ENCODE data around the gene LDHD. TPM values are rescaled to one million over a fixed set of nuclear protein-coding genes. Genes with fewer than 3 reads are reported as not detected.

The LDHD gene
- total and polyA plus RNA-seq, 9 of the 15 experiments (the other 6 are each of a cell fraction or from before 2014, with no cell fraction given) = 0.19 to 0.86 (median 0.54) TPM; not detected in 3

DNA sequence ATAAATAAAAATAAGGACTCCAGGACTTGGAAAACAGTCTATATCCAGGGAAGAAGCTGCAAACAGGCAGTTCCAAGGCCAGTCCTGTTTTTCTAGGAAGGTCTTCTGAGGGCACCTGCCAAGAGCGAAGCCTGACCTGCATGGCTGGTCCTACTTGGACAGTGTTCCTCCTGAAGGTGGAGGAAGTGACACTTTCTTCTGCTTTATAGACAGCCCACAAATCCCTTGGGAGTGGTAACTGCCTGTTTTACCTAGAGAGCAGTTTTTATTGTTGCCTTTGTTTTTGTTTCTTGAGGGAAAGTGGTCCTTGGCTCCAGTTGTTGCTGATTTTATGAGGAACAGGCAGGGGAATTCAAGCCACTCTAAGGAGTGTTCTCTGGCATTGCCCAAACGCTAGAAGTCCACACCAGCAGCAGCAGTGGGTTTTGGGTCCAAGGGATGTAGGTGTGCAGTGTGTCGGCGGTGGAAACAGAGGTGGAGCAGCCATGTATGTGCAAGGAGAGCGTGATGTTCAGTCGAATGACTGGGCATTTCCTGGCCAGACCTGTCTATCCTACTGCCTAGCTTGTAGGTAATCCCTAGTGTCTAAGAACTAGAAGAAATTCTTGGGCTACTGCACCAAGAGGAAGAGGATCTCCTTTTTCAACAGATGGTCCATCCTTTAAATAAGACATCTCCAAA lies 35.3 kb downstream of the LDHD start (continued):
- TF ChIP-seq SMARCB1 (IDR thresholded peaks at IDR 0.05; ENCODE audit: insufficient read length, low read depth) = no peak
- TF ChIP-seq, protein P1, sequence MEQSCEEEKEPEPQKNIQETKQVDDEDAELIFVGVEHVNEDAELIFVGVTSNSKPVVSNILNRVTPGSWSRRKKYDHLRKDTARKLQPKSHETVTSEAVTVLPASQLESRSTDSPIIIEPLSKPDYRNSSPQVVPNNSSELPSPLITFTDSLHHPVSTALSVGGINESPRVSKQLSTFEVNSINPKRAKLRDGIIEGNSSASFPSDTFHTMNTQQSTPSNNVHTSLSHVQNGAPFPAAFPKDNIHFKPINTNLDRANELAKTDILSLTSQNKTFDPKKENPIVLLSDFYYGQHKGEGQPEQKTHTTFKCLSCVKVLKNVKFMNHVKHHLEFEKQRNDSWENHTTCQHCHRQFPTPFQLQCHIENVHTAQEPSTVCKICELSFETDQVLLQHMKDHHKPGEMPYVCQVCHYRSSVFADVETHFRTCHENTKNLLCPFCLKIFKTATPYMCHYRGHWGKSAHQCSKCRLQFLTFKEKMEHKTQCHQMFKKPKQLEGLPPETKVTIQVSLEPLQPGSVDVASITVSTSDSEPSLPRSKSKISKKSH (CRISPR knock-in tag; IDR thresholded peaks at IDR 0.05) = no peak
- TF ChIP-seq MAFG (tag; conservative IDR thresholded peaks at IDR 0.05) = peak; percentile 33; the same call in 1 of the 2 replicates
- TF ChIP-seq GTF2E2 (tag; IDR thresholded peaks at IDR 0.05) = no peak
- 0 out of 2 replicates have a peak, but pooled peaks have one; percentile 26 for TF ChIP-seq ZNF316 (IDR thresholded peaks at IDR 0.05)
- TF ChIP-seq NCOA4 (IDR thresholded peaks at IDR 0.05; ENCODE audit: partially characterized antibody) = no peak
- peak; percentile 76 for TF ChIP-seq NFE2 (IDR thresholded peaks at IDR 0.05; ENCODE audit: low read depth)
- no peak for TF ChIP-seq ARID1B (IDR thresholded peaks at IDR 0.05)

DNA sequence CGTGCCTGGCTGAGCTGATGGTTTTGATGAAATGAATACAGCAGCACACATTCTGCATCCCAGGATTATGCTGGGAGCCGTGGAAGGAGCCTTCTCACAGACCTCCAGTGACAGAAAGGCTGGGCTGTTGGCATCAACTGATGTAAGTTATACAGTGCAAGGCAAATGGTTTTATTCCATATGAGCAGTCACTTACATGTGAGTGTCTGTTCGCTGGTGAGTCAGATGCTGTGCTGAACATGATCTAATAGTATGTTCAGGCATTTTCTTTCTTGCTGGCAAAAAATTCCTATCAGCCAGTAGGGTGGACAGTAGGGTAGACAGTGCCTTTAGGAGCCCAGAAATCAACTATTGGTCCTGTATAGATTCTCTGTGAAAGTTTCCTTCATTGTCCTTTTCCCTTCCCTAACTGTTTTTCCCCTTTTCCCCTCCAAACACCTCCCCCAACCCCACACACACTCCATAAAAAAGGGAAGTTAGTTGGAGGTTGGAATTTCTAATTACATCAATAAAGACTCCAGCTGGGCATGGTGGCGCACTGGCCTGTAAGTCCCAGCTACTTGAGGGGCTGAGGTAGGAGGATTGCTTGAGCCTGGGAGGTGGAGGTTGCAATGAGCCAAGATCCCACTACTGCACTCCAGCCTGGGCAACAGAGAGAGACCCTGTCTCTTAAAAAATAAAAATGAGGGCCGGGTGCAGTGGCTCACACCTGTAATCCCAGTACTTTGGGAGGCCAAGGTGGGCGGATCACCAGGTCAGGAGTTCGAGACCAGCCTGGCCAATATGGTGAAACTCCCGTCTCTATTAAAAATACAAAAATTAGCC lies 36.2 kb downstream of the LDHD start:
- peaks cover 88% of the 10 kb centered on the region for H3K79me2 ChIP-seq (ENCODE audit: control insufficient read depth, insufficient read depth, low read length)
- POLR2A ChIA-PET = interaction anchor here (0.7 kb wide), 2 partner anchors 12 to 55 kb away, joined by 3 to 4 read pairs; no protein-coding TSS in a partner anchor
- CTCF ChIA-PET (ENCODE audit: low intra/inter-chr PET ratio) = no interaction called here
- no peaks in the 10 kb centered on the region for H3K9me3 ChIP-seq (replicated peaks; ENCODE audit: control insufficient read depth, insufficient read depth, low read depth, low read length)
- in situ Hi-C loops (cut with MboI) (no loop called here), intact Hi-C loops (cut with micrococcal nuclease) (no loop called here)
- no peak for ATAC-seq
- DNase-seq (ENCODE audit: extremely low read depth in 1 of 4, low spot score in 3 of 4) = no peak
- no TSS peak for BruUV-seq (replicated peaks)
- H3K27me3 ChIP-seq (ENCODE audit: control insufficient read depth in 2 of 2, insufficient read depth in 2 of 2, low read length in 2 of 2) = no peaks in the 10 kb centered on the region
- H3K4me1 ChIP-seq (replicated peaks in 1 of 2; ENCODE audit: control insufficient read depth in 2 of 2, insufficient read depth in 2 of 2, low read length in 2 of 2) = peaks cover 20 to 49% of the 10 kb centered on the region in 2 experiments
- H3K4me2 ChIP-seq (ENCODE audit: insufficient read depth, low read length) = no peak overlapping the region
- TF ChIP-seq IRF2 (CRISPR knock-in tag; IDR thresholded peaks at IDR 0.05) (no peak), XRCC4 (IDR thresholded peaks at IDR 0.05; ENCODE audit: extremely low read depth, insufficient read depth, insufficient read length) (no peak), KDM2B (CRISPR knock-in tag; IDR thresholded peaks at IDR 0.05) (no peak), HDAC2 (IDR thresholded peaks at IDR 0.05) (no peak)
- TF ChIP-seq, protein P2, sequence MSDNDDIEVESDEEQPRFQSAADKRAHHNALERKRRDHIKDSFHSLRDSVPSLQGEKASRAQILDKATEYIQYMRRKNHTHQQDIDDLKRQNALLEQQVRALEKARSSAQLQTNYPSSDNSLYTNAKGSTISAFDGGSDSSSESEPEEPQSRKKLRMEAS (CRISPR knock-in tag; IDR thresholded peaks at IDR 0.05) = 0 out of 2 replicates have a peak, but pooled peaks have one; percentile 12
- H3K27ac ChIP-seq (ENCODE audit: extremely low read depth, low read depth, low read length) = no peak overlapping the region
- 80% methylated on average over 6 of the region's 8 CpGs for WGBS (ENCODE audit: insufficient coverage, low coverage, missing lambda C conversion rate)
- H3K9me1 ChIP-seq (ENCODE audit: control insufficient read depth, insufficient read depth, low read length) = no peaks in the 10 kb centered on the region
- peaks cover 12% of the 10 kb centered on the region; the same call in 2 of the 3 replicates for H3K36me3 ChIP-seq (ENCODE audit: control insufficient read depth, insufficient read depth, low read length)
- no peaks in the 10 kb centered on the region for H4K20me1 ChIP-seq (replicated peaks; ENCODE audit: control insufficient read depth, insufficient read depth, low read length)
- no peak for FAIRE-seq
- no peak overlapping the region for H3K9ac ChIP-seq (ENCODE audit: insufficient read depth in 1 of 2, low read depth in 2 of 2, low read length in 2 of 2)
- H2AFZ ChIP-seq (ENCODE audit: low read depth, low read length) = no peak overlapping the region
- no peak overlapping the region for H3K4me3 ChIP-seq
